K562 (cell line): Measurements from ENCODE around the gene ZNF529. TPM values are rescaled to one million over a fixed set of nuclear protein-coding genes. Genes with fewer than 3 reads are reported as not detected.
A peak's percentile ranks its signal among the peaks of the same experiment; 100 is the strongest.

ENCODE experiments used
- FOXK2 ChIP-seq, 2 experiments: fragments of 450-650 bp; IDR thresholded peaks in 1 of 2; conservative IDR thresholded peaks in 1 of 2; 2 replicates each; pipeline ENCODE4 v1.6.1; 2016; ENCODE audit warnings: low read depth in 2 of 2, mild to moderate bottlenecking in 1 of 2
- PHF8 ChIP-seq: fragments of 200-600 bp; sonication (generic); IDR thresholded peaks from 2 replicates; pipeline ENCODE4 v1.6.1; 2012; ENCODE audit warnings: mixed run types, mild to moderate bottlenecking, inconsistent platforms, low read length, moderate library complexity, borderline replicate concordance
- PREB ChIP-seq: sonication (generic); formaldehyde crosslinking; IDR thresholded peaks from 2 replicates; pipeline ENCODE4 v1.8.1; 2023; ENCODE audit warnings: mild to moderate bottlenecking, missing genetic modification reagents
- PTTG1 ChIP-seq: fragments of 450-650 bp; IDR thresholded peaks from 2 replicates; pipeline ENCODE4 v1.6.1; 2016; ENCODE audit warnings: low read depth, mild to moderate bottlenecking, missing genetic modification characterization, missing compliant biosample characterization
- RBM39 ChIP-seq: fragments of 200-400 bp; formaldehyde crosslinking; optimal IDR thresholded peaks from 2 replicates; pipeline ENCODE3; 2018; ENCODE audit warnings: low read depth, low read length
- SAP30 ChIP-seq: fragments of 200-600 bp; sonication (generic); IDR thresholded peaks from 2 replicates; pipeline ENCODE4 v1.6.1; 2012; ENCODE audit warnings: borderline replicate concordance, low read depth, mild to moderate bottlenecking, moderate library complexity, low read length, control low read depth, inconsistent platforms; ENCODE audit not compliant: insufficient read depth, poor library complexity, severe bottlenecking
- SMARCA5 ChIP-seq: fragments of 450-650 bp; IDR thresholded peaks from 2 replicates; pipeline ENCODE4 v1.6.1; 2016
- TSHZ1 ChIP-seq: fragments of 250-450 bp; sonication (Bioruptor Pico); IDR thresholded peaks from 2 replicates; pipeline ENCODE4 v1.4.0; 2020; ENCODE audit warnings: mild to moderate bottlenecking, moderate library complexity
- ZBTB11 ChIP-seq, 3 experiments: fragments of 200-800 bp in 1 of 3; fragments of 250-450 bp in 1 of 3; fragments of 450-650 bp in 1 of 3; sonication (Bioruptor Pico) in 1 of 3; sonication (Bioruptor generic) in 1 of 3; formaldehyde crosslinking in 1 of 3; IDR thresholded peaks; 2 replicates each; pipeline versions ENCODE4 v1.6.1 to v1.8.0; 2016 to 2022; ENCODE audit warnings: mild to moderate bottlenecking in 2 of 3, missing genetic modification characterization in 2 of 3, missing compliant biosample characterization in 1 of 3, moderate library complexity in 1 of 3
- ZNF146 ChIP-seq: IDR thresholded peaks from one replicate; pipeline ENCODE4 v1.6.1; 2018; ENCODE audit warnings: missing compliant biosample characterization; ENCODE audit not compliant: unreplicated experiment
- polyA plus RNA-seq, 8 experiments: library from polyadenylated mRNA; depleted of rRNA in 4 of 8; stranded (reverse) in 5 of 8; unstranded in 3 of 8; fragments of >200 nt; fragmentation: Nextera tagmentation in 2 of 8; fragmentation: Illumina TruSeq in 1 of 8; extraction: Ambion mirVana in 2 of 8; extraction: Trizol in 1 of 8; gene quantifications; 2 replicates each; pipeline versions ENCODE4 v1.2.1 to v1.2.3, GENCODE V29; 2011 to 2014; ENCODE audit warnings: inconsistent platforms in 1 of 8, missing spikeins in 1 of 8
- total RNA-seq, 7 experiments: library from RNA; depleted of rRNA in 6 of 7; stranded (reverse); fragments of >200 nt in 6 of 7; fragmentation: Illumina TruSeq in 2 of 7; extraction: Trizol in 2 of 7; gene quantifications; 2 replicates each; pipeline versions ENCODE4 v1.2.1 to v1.2.3, GENCODE V29; 2011 to 2021; ENCODE audit warnings: low replicate concordance in 1 of 7
- TF ChIP-seq, protein P1 (sequence below): IDR thresholded peaks from 2 replicates; pipeline ENCODE4 v1.6.1; 2011; ENCODE audit warnings: borderline replicate concordance, low read depth, mild to moderate bottlenecking, moderate library complexity, low read length; ENCODE audit not compliant: insufficient read depth, poor library complexity, severe bottlenecking
- TF ChIP-seq, protein P2 (sequence below): fragments of 250-450 bp; sonication (Bioruptor Pico); IDR thresholded peaks from 2 replicates; pipeline ENCODE4 v1.8.0; 2021; ENCODE audit warnings: moderate library complexity, mild to moderate bottlenecking, inconsistent platforms

The ZNF529 gene
- total and polyA plus RNA-seq, 9 of the 15 experiments (the other 6 are each of a cell fraction or from before 2014, with no cell fraction given): 2.4 to 12.6 (median 6.3) TPM

DNA sequence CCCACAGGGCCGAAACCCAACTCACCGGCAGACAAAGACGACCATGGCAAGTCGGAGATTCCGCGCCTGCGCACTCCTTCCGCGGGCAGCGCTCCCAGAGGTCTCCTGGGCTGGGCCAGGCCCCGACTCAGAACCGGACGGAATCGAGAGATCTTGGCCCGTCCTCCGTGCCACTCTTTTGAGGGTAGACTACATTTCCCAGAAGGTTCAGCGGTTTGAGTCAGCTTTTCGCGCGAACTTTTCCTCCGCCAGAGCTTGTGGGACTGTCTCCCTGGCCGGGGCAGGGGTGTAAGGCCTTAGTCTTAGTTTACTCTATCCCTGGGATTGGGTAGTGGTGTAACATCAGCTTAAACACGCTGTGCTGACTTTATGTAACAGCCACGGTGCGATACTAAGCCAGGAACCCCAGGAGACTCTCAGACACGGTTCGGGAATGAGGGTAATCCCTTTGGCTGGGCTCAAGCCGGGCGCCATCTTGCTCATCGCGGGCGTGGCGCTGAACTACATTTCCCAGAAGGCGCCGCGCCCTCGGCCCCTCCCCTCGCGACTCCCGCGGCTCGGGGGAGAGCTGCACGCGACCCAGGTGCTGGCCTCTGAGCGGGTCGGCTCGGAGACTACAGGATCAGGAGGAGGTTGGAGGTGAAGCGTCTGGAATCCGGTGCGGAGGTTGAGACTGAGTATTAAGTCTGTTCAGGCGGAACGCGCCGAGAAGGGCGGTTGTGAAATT, 44.7 kb downstream of the ZNF529 start, which contains the start of gene ZNF260 (continued):
- TF ChIP-seq ZBTB11 (CRISPR knock-in tag; IDR thresholded peaks at IDR 0.05) (peak in 1 of 3 experiments; percentile 82; a peak in 2 of 6 replicates), FOXK2 (conservative IDR thresholded peaks at IDR 0.05 in 1 of 2, IDR thresholded peaks at IDR 0.05 in 1 of 2; ENCODE audit: low read depth in 2 of 2) (no peak; a peak in 1 of 4 replicates), SAP30 (peak; percentile 31), TSHZ1 (CRISPR knock-in tag) (no peak), PTTG1 (tag) (no peak), PHF8 (peak; percentile 92), PREB (CRISPR knock-in tag) (no peak), RBM39 (no peak), SMARCA5 (no peak), ZNF146 (CRISPR knock-in tag) (no peak)
- TF ChIP-seq, protein P1, sequence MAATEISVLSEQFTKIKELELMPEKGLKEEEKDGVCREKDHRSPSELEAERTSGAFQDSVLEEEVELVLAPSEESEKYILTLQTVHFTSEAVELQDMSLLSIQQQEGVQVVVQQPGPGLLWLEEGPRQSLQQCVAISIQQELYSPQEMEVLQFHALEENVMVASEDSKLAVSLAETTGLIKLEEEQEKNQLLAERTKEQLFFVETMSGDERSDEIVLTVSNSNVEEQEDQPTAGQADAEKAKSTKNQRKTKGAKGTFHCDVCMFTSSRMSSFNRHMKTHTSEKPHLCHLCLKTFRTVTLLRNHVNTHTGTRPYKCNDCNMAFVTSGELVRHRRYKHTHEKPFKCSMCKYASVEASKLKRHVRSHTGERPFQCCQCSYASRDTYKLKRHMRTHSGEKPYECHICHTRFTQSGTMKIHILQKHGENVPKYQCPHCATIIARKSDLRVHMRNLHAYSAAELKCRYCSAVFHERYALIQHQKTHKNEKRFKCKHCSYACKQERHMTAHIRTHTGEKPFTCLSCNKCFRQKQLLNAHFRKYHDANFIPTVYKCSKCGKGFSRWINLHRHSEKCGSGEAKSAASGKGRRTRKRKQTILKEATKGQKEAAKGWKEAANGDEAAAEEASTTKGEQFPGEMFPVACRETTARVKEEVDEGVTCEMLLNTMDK: no peak
- TF ChIP-seq, protein P2, sequence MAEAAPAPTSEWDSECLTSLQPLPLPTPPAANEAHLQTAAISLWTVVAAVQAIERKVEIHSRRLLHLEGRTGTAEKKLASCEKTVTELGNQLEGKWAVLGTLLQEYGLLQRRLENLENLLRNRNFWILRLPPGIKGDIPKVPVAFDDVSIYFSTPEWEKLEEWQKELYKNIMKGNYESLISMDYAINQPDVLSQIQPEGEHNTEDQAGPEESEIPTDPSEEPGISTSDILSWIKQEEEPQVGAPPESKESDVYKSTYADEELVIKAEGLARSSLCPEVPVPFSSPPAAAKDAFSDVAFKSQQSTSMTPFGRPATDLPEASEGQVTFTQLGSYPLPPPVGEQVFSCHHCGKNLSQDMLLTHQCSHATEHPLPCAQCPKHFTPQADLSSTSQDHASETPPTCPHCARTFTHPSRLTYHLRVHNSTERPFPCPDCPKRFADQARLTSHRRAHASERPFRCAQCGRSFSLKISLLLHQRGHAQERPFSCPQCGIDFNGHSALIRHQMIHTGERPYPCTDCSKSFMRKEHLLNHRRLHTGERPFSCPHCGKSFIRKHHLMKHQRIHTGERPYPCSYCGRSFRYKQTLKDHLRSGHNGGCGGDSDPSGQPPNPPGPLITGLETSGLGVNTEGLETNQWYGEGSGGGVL (CRISPR knock-in tag): no peak
